Transverse colon (tissue), 4 donors: Measurements from ENCODE around the gene ZNF775.

Source experiments
- EP300 ChIP-seq: sonication (generic); formaldehyde crosslinking; IDR thresholded peaks from one replicate; pipeline ENCODE4 v1.6.1; 2017; ENCODE audit warnings: antibody characterized with exemption, low read depth
- POLR2A ChIP-seq: fragments of 450-650 bp; IDR thresholded peaks from one replicate; pipeline ENCODE4 v1.6.1; 2016; ENCODE audit warnings: antibody characterized with exemption, mild to moderate bottlenecking, moderate library complexity
- POLR2AphosphoS5 ChIP-seq, 3 donors: sonication (generic); formaldehyde crosslinking; IDR thresholded peaks; one replicate each; pipeline ENCODE4 v1.6.1; 2016; ENCODE audit warnings: antibody characterized with exemption in 3 of 3
- TF ChIP-seq, protein P1 (sequence below), 5 experiments: fragments of 200-600 bp in 3 of 5; fragments of 450-650 bp in 2 of 5; sonication (generic) in 3 of 5; IDR thresholded peaks; 1 replicate in 2 of 5; 2 replicates in 3 of 5; pipeline ENCODE4 v1.5.1; 2016 to 2017; ENCODE audit warnings: antibody characterized with exemption in 5 of 5, inconsistent platforms in 3 of 5, mild to moderate bottlenecking in 2 of 5, moderate library complexity in 1 of 5

GRCh38 chr7:150374472-150374871 is 4.7 kb upstream of the ZNF775 start:
- TF ChIP-seq POLR2A (no peak), POLR2AphosphoS5 (IDR thresholded peaks at IDR 0.05) (no peak), EP300 (no peak)
- TF ChIP-seq, protein P1, sequence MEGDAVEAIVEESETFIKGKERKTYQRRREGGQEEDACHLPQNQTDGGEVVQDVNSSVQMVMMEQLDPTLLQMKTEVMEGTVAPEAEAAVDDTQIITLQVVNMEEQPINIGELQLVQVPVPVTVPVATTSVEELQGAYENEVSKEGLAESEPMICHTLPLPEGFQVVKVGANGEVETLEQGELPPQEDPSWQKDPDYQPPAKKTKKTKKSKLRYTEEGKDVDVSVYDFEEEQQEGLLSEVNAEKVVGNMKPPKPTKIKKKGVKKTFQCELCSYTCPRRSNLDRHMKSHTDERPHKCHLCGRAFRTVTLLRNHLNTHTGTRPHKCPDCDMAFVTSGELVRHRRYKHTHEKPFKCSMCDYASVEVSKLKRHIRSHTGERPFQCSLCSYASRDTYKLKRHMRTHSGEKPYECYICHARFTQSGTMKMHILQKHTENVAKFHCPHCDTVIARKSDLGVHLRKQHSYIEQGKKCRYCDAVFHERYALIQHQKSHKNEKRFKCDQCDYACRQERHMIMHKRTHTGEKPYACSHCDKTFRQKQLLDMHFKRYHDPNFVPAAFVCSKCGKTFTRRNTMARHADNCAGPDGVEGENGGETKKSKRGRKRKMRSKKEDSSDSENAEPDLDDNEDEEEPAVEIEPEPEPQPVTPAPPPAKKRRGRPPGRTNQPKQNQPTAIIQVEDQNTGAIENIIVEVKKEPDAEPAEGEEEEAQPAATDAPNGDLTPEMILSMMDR (IDR thresholded peaks at IDR 0.05) = no peak
